ENCODE results near the gene BMP10. TPM values are rescaled to one million over a fixed set of nuclear protein-coding genes. Genes with fewer than 3 reads are reported as not detected.

BMP10 gene
- total and polyA plus RNA-seq, 12 donors = not detected

DNA sequence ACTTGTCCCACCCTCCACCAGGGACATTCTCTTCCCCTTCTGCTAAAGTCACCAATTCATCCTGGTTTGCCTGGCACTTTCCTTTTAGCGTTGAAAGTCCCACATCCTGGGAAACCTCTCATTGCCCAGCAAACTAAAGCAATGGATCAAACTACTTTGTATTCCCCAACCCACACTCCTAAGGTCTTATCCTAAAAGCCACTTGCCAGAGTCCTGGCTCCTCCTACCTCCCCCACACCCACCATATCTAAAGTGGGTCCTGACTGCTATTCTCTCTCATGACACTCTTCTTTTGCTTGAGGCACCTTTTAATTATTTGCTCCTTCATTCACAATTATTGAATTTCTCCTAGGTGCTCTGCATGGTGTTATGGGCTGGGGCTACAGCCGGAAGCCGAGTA, 40.9 kb upstream of the BMP10 start:
- Histone ChIP-seq H3K4me1 (replicated peaks in 1 of 2) (peaks cover 7 to 26% of the 10 kb centered on the region in 2 donors), H3K27me3 (no peaks in the 10 kb centered on the region), H3K27ac (no peak overlapping the region), H3K36me3 (replicated peaks in 1 of 2) (no peaks in the 10 kb centered on the region), H3K9me3 (replicated peaks in 1 of 3) (no peaks in the 10 kb centered on the region), H3K4me3 (no peak overlapping the region)
- intact Hi-C loops (cut with DNase I) = loop anchor here in 1 of 2 donors (10.0 kb wide), 1 partner anchor 77 kb away; no protein-coding TSS in a partner anchor
- TF ChIP-seq, protein P1, sequence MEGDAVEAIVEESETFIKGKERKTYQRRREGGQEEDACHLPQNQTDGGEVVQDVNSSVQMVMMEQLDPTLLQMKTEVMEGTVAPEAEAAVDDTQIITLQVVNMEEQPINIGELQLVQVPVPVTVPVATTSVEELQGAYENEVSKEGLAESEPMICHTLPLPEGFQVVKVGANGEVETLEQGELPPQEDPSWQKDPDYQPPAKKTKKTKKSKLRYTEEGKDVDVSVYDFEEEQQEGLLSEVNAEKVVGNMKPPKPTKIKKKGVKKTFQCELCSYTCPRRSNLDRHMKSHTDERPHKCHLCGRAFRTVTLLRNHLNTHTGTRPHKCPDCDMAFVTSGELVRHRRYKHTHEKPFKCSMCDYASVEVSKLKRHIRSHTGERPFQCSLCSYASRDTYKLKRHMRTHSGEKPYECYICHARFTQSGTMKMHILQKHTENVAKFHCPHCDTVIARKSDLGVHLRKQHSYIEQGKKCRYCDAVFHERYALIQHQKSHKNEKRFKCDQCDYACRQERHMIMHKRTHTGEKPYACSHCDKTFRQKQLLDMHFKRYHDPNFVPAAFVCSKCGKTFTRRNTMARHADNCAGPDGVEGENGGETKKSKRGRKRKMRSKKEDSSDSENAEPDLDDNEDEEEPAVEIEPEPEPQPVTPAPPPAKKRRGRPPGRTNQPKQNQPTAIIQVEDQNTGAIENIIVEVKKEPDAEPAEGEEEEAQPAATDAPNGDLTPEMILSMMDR (IDR thresholded peaks at IDR 0.05) = no peak
- 88 to 100% (median 92%) methylated on average over 3 of the region's 3 CpGs for WGBS, 4 donors
- no peak for DNase-seq

DNA sequence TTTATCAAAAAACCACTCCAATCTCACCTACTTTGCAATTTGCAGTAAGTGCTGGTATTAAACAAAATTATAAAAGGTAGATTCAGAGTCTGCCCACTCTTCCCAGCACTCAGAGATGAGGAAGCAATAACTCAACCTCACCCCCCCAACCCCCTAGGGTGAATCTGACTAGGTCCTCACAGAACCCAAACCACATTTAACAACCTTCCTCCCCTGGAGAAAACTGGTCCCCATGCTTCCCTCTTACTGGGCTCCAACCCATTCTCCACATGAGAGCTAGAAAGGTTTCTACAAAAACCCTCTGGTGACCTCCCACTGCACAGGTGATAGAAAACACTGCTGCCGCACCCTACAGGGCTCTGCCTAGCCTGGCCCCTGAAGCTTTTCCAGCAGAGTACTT, 40.5 kb upstream of the BMP10 start:
- Histone ChIP-seq H3K27me3 (no peaks in the 10 kb centered on the region), H3K4me1 (replicated peaks in 1 of 2) (peaks cover 7 to 26% of the 10 kb centered on the region in 2 donors), H3K27ac (no peak overlapping the region), H3K36me3 (replicated peaks in 1 of 2) (no peaks in the 10 kb centered on the region), H3K9me3 (replicated peaks in 1 of 3) (no peaks in the 10 kb centered on the region), H3K4me3 (no peak overlapping the region)
- 96 to 100% (median 100%) methylated on average over 1 of the region's 1 CpG for WGBS, 4 donors
- TF ChIP-seq POLR2A (IDR thresholded peaks at IDR 0.05) = no peak
- no peak for DNase-seq
- intact Hi-C loops (cut with DNase I) = loop anchor here in 1 of 2 donors (10.0 kb wide), 1 partner anchor 77 kb away; no protein-coding TSS in a partner anchor

DNA sequence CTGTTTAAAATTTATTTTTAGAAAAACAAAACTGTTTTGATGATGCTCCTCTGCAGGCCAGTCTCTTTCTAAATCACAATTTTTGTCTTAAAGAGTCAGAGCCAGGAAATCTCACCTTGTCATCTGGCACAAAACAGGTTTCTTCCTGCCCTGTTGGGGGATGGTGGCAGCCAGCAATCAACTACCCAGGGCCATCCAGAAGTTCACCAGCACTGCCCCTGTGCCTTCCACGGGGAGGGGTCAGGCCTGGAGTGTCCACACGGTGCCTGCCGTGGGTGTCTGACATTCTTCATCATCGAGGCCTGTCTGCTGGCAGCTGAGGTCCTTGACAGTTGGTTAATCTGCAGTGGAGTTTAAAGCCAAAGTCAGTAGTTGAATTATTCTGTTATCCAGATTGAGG, 40.0 kb upstream of the BMP10 start:
- no peak overlapping the region for H3K4me3 ChIP-seq
- intact Hi-C loops (cut with DNase I) = loop anchor here in 1 of 2 donors (10.0 kb wide), 1 partner anchor 76 kb away; no protein-coding TSS in a partner anchor
- WGBS, 4 donors = 58 to 84% (median 75%) methylated on average over 2 to 4 of the region's 4 CpGs
- no peaks in the 10 kb centered on the region for H3K27me3 ChIP-seq
- H3K27ac ChIP-seq = no peak overlapping the region
- H3K9me3 ChIP-seq (replicated peaks in 1 of 3) = no peaks in the 10 kb centered on the region
- H3K36me3 ChIP-seq (replicated peaks in 1 of 2) = no peaks in the 10 kb centered on the region
- peaks cover 7 to 26% of the 10 kb centered on the region in 2 donors for H3K4me1 ChIP-seq (replicated peaks in 1 of 2)
- DNase-seq = no peak
- TF ChIP-seq POLR2A (IDR thresholded peaks at IDR 0.05) = no peak
- TF ChIP-seq, protein P1 (IDR thresholded peaks at IDR 0.05) = no peak

DNA sequence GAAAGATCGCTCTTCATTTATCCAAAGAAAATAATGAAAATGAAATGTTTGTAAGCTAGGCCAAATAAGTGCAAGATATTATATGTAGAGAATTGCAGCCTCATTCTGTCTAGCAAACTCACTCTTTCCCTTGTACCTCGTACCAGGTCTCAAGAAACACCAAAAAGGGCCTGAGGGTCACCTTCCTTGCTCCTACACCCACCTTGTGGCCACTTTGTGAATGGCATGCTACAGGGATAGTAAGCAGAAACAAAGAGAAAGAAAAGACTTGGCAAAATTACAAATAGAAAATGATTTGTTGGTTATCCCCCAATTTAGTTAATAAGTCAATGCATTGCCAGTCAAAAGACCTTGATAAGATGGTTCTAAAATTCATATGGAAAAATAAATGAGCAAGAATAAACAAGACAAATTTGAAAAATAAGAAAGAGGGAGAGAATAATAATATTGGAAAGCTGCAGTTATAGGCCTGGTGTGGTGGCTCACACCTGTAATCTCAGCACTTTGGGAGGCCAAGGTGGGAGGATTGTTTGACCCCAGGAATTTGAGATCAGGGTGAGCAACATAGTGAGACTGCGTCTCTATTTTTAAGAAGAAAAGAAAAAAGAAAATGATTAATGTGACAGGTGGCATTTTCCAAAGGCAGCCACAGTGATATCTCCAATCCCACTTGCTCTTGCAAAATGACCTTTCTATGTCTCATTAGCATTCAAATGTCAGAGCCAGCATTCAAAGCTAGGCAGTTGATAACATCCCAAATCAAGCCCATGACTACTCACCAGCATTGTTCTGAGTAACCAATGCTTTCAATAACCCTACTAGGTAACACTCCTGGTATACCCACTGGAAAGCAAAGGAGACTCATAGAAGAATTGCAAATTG, 38.8 kb upstream of the BMP10 start:
- Histone ChIP-seq H3K9me3 (replicated peaks in 1 of 3) (no peaks in the 10 kb centered on the region), H3K4me3 (no peak overlapping the region), H3K36me3 (replicated peaks in 1 of 2) (no peaks in the 10 kb centered on the region), H3K27me3 (no peaks in the 10 kb centered on the region), H3K4me1 (replicated peaks in 1 of 2) (peaks cover 7 to 26% of the 10 kb centered on the region in 2 donors), H3K27ac (peak overlapping the region in 1 of 5 donors; percentile 42)
- TF ChIP-seq, protein P1 (IDR thresholded peaks at IDR 0.05) = peak; percentile 82 to 96 (median 92)
- no peak for TF ChIP-seq POLR2A (IDR thresholded peaks at IDR 0.05)
- DNase-seq = peak; percentile 68 to 92 (median 82)
- intact Hi-C loops (cut with DNase I) = loop anchor here in 1 of 2 donors (10.0 kb wide), 1 partner anchor 75 kb away; no protein-coding TSS in a partner anchor
- WGBS, 4 donors = 58 to 64% (median 59%) methylated on average over 3 of the region's 3 CpGs

Measured in adrenal gland (tissue), 12 donors.